ENCODE results near the gene GGA1.

The GGA1 gene

GRCh38 chr22:37678372-37678771 lies 69.7 kb downstream of the GGA1 start:
- Histone ChIP-seq H3K4me3 (no peak overlapping the region), H3K27ac (peak overlapping the region in 6 of 21 experiments; percentile 14 to 93 (median 85))

- Histone ChIP-seq H3K27ac (peak overlapping the region in 1 of 21 experiments; percentile 16), H3K4me3 (no peak overlapping the region)
Observed at GRCh38 chr22:37679670-37680069, 71.0 kb downstream of the GGA1 start.

- H3K27ac ChIP-seq: peak overlapping the region in 2 of 21 experiments; percentile 16 to 35
- no peak overlapping the region for H3K4me3 ChIP-seq
Observed at GRCh38 chr22:37680191-37680851, 71.7 kb downstream of the GGA1 start.

GRCh38 chr22:37681001-37681424 lies 72.4 kb downstream of the GGA1 start:
- no peak overlapping the region for H3K4me3 ChIP-seq
- peak overlapping the region in 4 of 21 experiments; percentile 9 to 35 (median 26) for H3K27ac ChIP-seq

GRCh38 chr22:37681556-37682049 lies 73.0 kb downstream of the GGA1 start:
- H3K4me3 ChIP-seq: no peak overlapping the region
- peak overlapping the region in 1 of 21 experiments; percentile 29 for H3K27ac ChIP-seq
